Keratinocyte (primary cell): Measurements from ENCODE around the gene LRRC4. TPM values are rescaled to one million over a fixed set of nuclear protein-coding genes. Genes with fewer than 3 reads are reported as not detected.

Source experiments
- DNase-seq: peaks from one replicate; pipeline ENCODE4 v3.0.0-alpha.2; 2011; ENCODE audit warnings: low read depth, missing footprints, low spot score
- FAIRE-seq: peaks from 2 replicates; lab custom pipeline; 2011; peaks lifted over from hg19 to GRCh38; lab: Jason Lieb, UNC
- H2AFZ ChIP-seq: 2 replicates; pipeline ENCODE4 v1.6.0; 2012; ENCODE audit warnings: low read length, control low read depth, inconsistent platforms; ENCODE audit not compliant: control insufficient read depth
- H3K27ac ChIP-seq: 2 replicates; pipeline ENCODE4 v1.5.1; 2011; ENCODE audit warnings: low read length; ENCODE audit not compliant: control insufficient read depth, insufficient read depth
- H3K27me3 ChIP-seq: 3 replicates; pipeline ENCODE4 v1.6.0; 2011; ENCODE audit warnings: low read length; ENCODE audit not compliant: control insufficient read depth, insufficient read depth; ENCODE audit errors: extremely low read depth
- H3K36me3 ChIP-seq, 2 experiments: 2 replicates in 1 of 2; 3 replicates in 1 of 2; pipeline ENCODE4 v1.5.1; 2011; ENCODE audit warnings: low read length in 2 of 2, mild to moderate bottlenecking in 1 of 2; ENCODE audit not compliant: control insufficient read depth in 2 of 2, insufficient read depth in 2 of 2; ENCODE audit errors: extremely low read depth in 1 of 2
- H3K4me1 ChIP-seq: 3 replicates; pipeline ENCODE4 v1.5.1; 2011; ENCODE audit warnings: low read length; ENCODE audit not compliant: control insufficient read depth, insufficient read depth; ENCODE audit errors: extremely low read depth
- H3K4me2 ChIP-seq: 3 replicates; pipeline ENCODE4 v1.6.0; 2011; ENCODE audit warnings: low read depth, low read length; ENCODE audit not compliant: control insufficient read depth, insufficient read depth; ENCODE audit errors: extremely low read depth
- H3K4me3 ChIP-seq, 3 experiments: fragments of 200-600 bp in 1 of 3; sonication (generic) in 1 of 3; 2 replicates in 2 of 3; 3 replicates in 1 of 3; pipeline ENCODE4 v1.5.1; 2011 to 2016; ENCODE audit warnings: low read length in 3 of 3, mild to moderate bottlenecking in 3 of 3, control low read depth in 2 of 3, inconsistent platforms in 1 of 3, low read depth in 1 of 3, mixed read lengths in 1 of 3, mixed run types in 1 of 3, moderate library complexity in 1 of 3; ENCODE audit not compliant: control insufficient read depth in 2 of 3, insufficient read depth in 2 of 3; ENCODE audit errors: extremely low read depth in 1 of 3
- H3K79me2 ChIP-seq: 2 replicates; pipeline ENCODE4 v1.6.0; 2012; ENCODE audit warnings: low read length; ENCODE audit not compliant: control insufficient read depth, insufficient read depth
- H3K9ac ChIP-seq: 3 replicates; pipeline ENCODE4 v1.6.0; 2011; ENCODE audit warnings: low read length; ENCODE audit not compliant: control insufficient read depth, insufficient read depth; ENCODE audit errors: extremely low read depth
- H3K9me1 ChIP-seq: 3 replicates; pipeline ENCODE4 v1.6.0; 2011; ENCODE audit warnings: low read length; ENCODE audit not compliant: control insufficient read depth, insufficient read depth; ENCODE audit errors: extremely low read depth
- H3K9me3 ChIP-seq: 2 replicates; pipeline ENCODE4 v1.5.1; 2012; ENCODE audit warnings: low read depth, low read length; ENCODE audit not compliant: control insufficient read depth
- H4K20me1 ChIP-seq: 3 replicates; pipeline ENCODE4 v1.6.0; 2011; ENCODE audit warnings: low read length; ENCODE audit not compliant: control insufficient read depth, insufficient read depth; ENCODE audit errors: extremely low read depth
- EZH2 ChIP-seq: IDR thresholded peaks from one replicate; pipeline ENCODE4 v1.6.1; 2012; ENCODE audit warnings: inconsistent platforms, mild to moderate bottlenecking, low read length, moderate library complexity
- dilution Hi-C: fragments of 300-500 bp; cut with MboI; formaldehyde crosslinking; loops from one replicate; pipeline ENCODE4 v1.7.0; 2020; ENCODE audit warnings: low sequenced_read_pairs; ENCODE audit not compliant: extremely low pct_ligation_motif_present
- polyA plus RNA-seq, 5 experiments: library from polyadenylated mRNA; depleted of rRNA in 3 of 5; stranded (reverse) in 3 of 5; stranded (forward) in 1 of 5; unstranded in 1 of 5; fragments of >200 nt; gene quantifications; 1 replicate in 1 of 5; 2 replicates in 3 of 5; 3 replicates in 1 of 5; pipeline versions ENCODE4 v1.2.1 to v1.2.3, GENCODE V29; 2011 to 2012; ENCODE audit warnings: missing spikeins in 2 of 5, low read depth in 1 of 5, low replicate concordance in 1 of 5
- TF ChIP-seq, protein P1 (sequence below), 3 experiments: IDR thresholded peaks in 1 of 3; conservative IDR thresholded peaks in 1 of 3; optimal IDR thresholded peaks in 1 of 3; 2 replicates in 2 of 3; 3 replicates in 1 of 3; pipeline versions ENCODE3 to v1.5.1; 2011; ENCODE audit warnings: low read length in 3 of 3, mild to moderate bottlenecking in 3 of 3, moderate library complexity in 2 of 3, control low read depth in 1 of 3, inconsistent platforms in 1 of 3; ENCODE audit not compliant: insufficient read depth in 2 of 3; ENCODE audit errors: extremely low read depth in 1 of 3

LRRC4 gene
- polyA plus RNA-seq, 1 donor (not counting 4 experiments of a cell fraction or from before 2014, with no cell fraction given) = 0.07 TPM

DNA sequence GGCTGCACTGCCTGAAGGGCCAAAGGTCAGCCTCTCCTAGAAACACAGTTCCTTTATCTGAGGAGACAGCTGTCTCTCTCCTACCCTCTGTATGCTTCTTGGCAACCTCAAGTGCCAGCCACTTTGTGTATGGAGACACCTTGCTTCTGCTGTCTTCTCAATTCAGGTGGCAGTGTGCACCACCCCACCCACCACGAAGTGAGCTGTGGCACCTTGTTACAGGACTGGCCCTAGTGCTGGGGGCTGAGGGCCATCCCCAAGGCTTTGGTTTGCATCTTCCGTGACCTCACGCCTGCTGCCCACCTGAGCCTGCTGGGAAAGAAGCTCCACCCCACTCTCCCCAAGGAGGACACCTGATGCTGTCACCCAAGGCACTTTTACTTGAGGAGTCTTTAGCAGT is 47.1 kb upstream of the LRRC4 start:
- H3K27ac ChIP-seq = no peak overlapping the region
- H4K20me1 ChIP-seq = no peaks in the 10 kb centered on the region
- no peak overlapping the region for H3K9ac ChIP-seq
- no peak overlapping the region for H3K4me3 ChIP-seq
- H3K27me3 ChIP-seq = no peaks in the 10 kb centered on the region
- no peaks in the 10 kb centered on the region for H3K4me1 ChIP-seq
- no peaks in the 10 kb centered on the region for H3K9me1 ChIP-seq
- no peak overlapping the region for H2AFZ ChIP-seq
- no peaks in the 10 kb centered on the region for H3K9me3 ChIP-seq
- no peak for DNase-seq
- H3K36me3 ChIP-seq = peaks cover 29 to 50% of the 10 kb centered on the region in 2 experiments
- TF ChIP-seq, protein P1, sequence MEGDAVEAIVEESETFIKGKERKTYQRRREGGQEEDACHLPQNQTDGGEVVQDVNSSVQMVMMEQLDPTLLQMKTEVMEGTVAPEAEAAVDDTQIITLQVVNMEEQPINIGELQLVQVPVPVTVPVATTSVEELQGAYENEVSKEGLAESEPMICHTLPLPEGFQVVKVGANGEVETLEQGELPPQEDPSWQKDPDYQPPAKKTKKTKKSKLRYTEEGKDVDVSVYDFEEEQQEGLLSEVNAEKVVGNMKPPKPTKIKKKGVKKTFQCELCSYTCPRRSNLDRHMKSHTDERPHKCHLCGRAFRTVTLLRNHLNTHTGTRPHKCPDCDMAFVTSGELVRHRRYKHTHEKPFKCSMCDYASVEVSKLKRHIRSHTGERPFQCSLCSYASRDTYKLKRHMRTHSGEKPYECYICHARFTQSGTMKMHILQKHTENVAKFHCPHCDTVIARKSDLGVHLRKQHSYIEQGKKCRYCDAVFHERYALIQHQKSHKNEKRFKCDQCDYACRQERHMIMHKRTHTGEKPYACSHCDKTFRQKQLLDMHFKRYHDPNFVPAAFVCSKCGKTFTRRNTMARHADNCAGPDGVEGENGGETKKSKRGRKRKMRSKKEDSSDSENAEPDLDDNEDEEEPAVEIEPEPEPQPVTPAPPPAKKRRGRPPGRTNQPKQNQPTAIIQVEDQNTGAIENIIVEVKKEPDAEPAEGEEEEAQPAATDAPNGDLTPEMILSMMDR (optimal IDR thresholded peaks at IDR 0.05 in 1 of 3, IDR thresholded peaks at IDR 0.05 in 1 of 3, conservative IDR thresholded peaks at IDR 0.05 in 1 of 3; ENCODE audit: extremely low read depth in 1 of 3, insufficient read depth in 2 of 3, low read length in 3 of 3) = no peak
- TF ChIP-seq EZH2 = no peak
- no peaks in the 10 kb centered on the region for H3K79me2 ChIP-seq
- no peak overlapping the region for H3K4me2 ChIP-seq
- dilution Hi-C loops = no loop called here
- FAIRE-seq = no peak

DNA sequence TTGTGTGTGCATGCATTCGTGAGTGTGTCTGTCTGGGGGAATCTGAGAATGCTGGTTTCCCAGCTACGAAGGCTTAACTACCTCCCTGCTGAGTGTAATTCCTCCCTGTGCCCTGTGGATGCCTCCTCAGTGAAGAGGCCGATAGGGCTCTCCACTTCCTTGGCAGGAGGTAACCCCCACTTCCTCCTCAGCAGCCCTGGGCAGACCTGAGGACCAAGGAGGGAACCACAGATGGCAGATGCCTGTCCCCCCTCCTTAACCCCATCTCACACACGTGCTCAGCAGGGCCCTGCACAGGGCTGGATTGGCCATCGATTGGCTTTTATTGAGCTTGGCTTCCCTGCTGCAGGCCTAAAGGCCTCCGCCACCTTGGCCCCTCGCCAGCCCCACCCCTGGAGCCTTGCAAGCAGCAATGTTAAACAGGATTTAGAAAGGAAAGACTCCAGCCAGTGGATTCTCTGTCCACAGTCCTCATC is 45.6 kb upstream of the LRRC4 start:
- Histone ChIP-seq H3K4me2 (no peak overlapping the region), H3K9me3 (no peaks in the 10 kb centered on the region), H3K4me1 (no peaks in the 10 kb centered on the region), H3K4me3 (no peak overlapping the region), H3K79me2 (no peaks in the 10 kb centered on the region), H3K27ac (no peak overlapping the region), H3K9me1 (no peaks in the 10 kb centered on the region), H3K9ac (no peak overlapping the region), H4K20me1 (no peaks in the 10 kb centered on the region), H3K36me3 (peaks cover 20 to 43% of the 10 kb centered on the region in 2 experiments), H2AFZ (no peak overlapping the region), H3K27me3 (no peaks in the 10 kb centered on the region)
- TF ChIP-seq, protein P1 (optimal IDR thresholded peaks at IDR 0.05 in 1 of 3, IDR thresholded peaks at IDR 0.05 in 1 of 3, conservative IDR thresholded peaks at IDR 0.05 in 1 of 3; ENCODE audit: extremely low read depth in 1 of 3, insufficient read depth in 2 of 3, low read length in 3 of 3) = no peak
- no peak for TF ChIP-seq EZH2
- FAIRE-seq = no peak
- DNase-seq = no peak
- dilution Hi-C loops = no loop called here
